ENCODE data around the gene TBC1D22A.

The TBC1D22A gene

DNA sequence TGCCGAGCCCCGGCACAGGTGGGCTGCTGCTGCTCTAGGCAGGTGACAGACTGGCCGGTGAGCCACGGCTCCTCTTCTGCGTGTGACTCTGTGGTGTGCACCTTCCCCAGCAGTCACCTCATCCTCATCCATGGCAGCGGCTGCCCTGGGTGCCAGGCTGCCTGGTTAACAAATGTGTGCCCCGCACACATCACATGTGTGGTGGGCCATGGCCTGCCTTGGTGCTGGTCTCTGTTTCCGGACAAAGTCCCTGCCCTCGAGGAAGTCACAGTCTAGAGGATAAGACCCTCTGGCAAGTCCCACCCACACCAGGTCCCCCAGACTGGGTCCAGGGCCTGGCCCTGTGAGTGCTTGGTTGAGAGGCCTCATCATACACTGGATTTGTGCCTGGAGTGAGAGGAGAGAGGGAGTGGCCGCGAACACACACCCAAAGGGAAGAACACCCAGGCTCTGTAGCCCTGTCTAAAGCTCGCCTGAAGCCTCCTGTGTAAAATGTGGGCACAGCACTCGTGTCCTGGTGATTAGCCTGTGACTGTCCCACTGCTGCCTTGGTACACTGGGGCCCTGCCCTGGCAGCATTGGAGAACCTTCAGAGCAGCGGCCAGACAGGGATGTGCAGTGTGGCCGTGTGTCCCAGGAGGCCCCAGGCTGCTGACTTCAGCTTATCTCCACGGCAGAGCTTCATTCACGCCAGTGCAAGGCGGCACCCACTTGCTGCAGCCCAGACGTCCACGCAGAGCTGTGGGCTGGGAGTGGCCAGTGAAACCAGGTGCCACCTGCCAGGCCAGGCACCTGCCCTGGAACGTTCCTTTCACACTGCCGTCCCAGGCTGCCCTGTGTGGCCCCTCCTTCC is 269.9 kb downstream of the TBC1D22A start:
- TF ChIP-seq, protein P1, sequence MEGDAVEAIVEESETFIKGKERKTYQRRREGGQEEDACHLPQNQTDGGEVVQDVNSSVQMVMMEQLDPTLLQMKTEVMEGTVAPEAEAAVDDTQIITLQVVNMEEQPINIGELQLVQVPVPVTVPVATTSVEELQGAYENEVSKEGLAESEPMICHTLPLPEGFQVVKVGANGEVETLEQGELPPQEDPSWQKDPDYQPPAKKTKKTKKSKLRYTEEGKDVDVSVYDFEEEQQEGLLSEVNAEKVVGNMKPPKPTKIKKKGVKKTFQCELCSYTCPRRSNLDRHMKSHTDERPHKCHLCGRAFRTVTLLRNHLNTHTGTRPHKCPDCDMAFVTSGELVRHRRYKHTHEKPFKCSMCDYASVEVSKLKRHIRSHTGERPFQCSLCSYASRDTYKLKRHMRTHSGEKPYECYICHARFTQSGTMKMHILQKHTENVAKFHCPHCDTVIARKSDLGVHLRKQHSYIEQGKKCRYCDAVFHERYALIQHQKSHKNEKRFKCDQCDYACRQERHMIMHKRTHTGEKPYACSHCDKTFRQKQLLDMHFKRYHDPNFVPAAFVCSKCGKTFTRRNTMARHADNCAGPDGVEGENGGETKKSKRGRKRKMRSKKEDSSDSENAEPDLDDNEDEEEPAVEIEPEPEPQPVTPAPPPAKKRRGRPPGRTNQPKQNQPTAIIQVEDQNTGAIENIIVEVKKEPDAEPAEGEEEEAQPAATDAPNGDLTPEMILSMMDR (IDR thresholded peaks at IDR 0.05; ENCODE audit: extremely low read depth, missing control alignments), result no peak
- no peak for DNase-seq (ENCODE audit: low spot score)

DNA sequence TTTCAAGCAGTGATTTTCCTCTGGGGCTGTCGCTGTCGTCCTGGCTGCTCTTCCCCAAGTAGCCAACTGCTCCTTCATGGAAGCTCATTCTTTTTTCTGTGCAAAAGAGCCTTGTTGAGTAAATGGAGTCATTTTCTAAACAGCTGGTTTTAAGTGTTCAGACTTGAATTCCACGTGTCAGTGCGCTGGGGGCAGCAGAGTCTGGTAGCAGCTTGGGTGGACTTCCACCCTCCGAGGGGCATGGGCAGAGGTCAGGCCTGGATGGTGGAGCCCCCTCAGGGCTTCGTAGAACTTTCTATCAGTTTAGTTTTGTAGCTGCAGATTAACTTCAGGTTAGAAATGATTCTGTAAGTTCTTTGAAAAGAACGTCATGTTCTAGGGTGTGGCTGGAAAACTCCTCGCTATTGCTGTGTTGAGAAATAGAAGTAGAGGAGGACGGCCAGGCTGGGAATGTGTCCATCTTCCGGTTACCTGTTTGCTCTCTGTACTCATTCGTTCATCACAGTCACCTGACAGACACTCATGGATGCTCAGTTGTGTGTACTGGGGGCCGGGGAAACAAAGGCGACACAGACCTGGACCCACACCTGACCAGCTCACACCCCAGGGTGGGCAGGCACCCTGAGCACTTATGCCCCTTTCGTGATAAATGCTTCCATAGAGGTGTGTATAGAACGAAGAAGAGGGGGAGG is 270.7 kb downstream of the TBC1D22A start:
- DNase-seq (ENCODE audit: low spot score), result no peak
- TF ChIP-seq, protein P1 (IDR thresholded peaks at IDR 0.05; ENCODE audit: extremely low read depth, missing control alignments), result no peak

DNA sequence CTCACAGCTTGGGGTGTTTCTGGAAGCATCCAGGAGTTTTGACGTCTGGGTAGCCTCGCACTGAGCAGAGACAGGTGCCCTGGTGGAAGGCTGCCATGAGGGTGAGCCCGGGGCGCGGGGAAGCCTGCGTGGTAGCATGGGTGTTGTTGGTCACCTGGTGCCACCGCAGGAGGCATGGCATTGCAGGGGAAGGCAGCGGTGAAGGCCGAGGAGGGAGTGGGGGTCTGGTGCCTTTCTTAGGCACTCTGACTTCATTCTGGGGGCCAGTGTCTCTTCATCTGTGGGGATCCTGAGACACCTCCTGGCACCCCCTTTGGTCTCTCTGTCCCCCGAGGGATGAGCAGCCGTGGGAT is 271.2 kb downstream of the TBC1D22A start:
- no peak for DNase-seq (ENCODE audit: low spot score)
- TF ChIP-seq, protein P1 (IDR thresholded peaks at IDR 0.05; ENCODE audit: extremely low read depth, missing control alignments), result no peak

DNA sequence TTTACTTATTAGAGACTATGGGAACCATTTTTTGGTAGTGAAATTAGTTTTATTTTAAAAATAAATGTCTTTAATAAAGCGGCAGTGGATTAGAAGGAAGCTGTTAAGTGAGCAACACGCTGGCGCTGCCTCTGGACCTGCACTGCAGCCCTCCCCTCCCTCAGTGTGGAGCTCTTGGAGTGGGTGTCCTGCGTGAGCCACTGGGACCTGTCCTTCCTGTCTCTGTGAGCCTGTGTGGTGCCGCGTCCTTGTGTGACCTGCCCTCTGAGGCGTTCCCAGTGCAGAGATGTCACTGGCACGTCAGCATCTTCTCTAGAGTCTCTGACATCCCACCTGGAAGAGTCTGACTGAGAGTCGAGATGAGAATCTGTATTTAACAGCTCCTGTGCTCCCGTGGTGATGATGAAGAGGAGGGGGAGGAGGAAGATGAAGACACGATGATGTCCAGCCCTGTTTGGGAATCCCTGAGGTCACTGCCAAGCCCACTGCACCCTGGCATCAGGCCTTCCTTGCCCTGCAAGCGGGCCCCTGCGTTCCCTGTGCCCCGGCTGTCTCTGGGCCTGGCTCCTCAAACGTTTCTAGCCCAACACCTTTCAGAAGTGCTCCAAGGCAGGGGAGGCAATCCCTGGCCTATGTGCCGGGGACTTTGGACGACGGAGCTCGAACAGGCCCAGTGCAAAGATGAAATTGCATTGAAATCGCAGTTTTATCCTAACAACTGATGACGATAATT is 271.8 kb downstream of the TBC1D22A start:
- DNase-seq (ENCODE audit: low spot score), result no peak
- TF ChIP-seq, protein P1 (IDR thresholded peaks at IDR 0.05; ENCODE audit: extremely low read depth, missing control alignments), result no peak

DNA sequence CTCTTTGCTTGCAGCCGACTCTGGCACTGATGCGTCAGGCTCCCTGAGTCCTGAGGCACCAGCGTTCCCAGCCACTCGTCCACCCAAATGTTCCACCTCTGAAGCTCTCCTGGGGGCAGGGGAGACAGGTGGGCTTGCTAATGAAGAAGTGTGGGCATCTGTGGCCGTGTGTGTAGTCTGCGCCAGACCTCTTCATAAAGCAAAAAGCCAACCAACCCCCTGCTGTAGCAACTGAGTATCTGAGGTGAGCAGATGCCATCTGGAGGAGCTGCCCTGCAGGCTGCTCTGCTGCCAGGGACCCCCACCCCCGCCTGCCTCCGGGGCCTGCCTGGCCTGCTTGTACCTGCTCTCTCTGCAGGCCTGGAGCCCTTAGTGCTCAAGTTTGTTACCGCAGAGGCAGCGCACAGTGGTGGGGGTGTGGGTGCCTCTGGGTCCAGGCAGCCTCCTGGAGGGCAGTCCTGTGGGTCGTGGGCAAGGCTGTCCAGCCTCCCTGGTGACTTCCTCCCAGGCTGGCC is 272.5 kb downstream of the TBC1D22A start:
- TF ChIP-seq, protein P1 (IDR thresholded peaks at IDR 0.05; ENCODE audit: extremely low read depth, missing control alignments), result no peak
- no peak for DNase-seq (ENCODE audit: low spot score)

DNA sequence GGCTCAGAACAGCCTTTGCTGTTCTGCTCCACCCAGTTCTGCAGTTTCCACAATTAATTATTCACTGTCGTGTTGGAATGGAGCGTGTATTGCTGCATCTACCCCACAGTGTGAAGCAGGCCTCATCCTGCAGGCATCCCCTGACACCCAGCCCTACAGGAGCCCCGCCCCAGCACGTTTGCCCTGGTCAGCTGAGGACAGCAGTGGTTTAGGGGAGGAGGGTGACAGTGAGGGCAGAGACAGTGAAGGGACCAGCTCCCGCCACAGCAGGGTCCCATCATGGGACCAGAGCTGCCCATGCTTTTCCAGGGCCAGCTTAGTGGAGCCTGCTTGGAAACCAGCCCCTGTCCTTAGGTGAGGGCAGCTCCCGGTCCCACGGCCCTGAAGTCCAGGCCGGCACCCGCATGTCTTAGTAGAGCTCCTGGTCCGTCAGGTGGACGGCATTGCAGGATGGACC is 273.0 kb downstream of the TBC1D22A start:
- TF ChIP-seq, protein P1 (IDR thresholded peaks at IDR 0.05; ENCODE audit: extremely low read depth, missing control alignments), result no peak
- no peak for DNase-seq (ENCODE audit: low spot score)
